GM21576 (cell line): ENCODE data around the gene ATXN7L3B.
A peak's percentile ranks its signal among the peaks of the same experiment; 100 is the strongest.
"Not testable (repeated sequence)": the region's sequence is repeated elsewhere in the genome, so short reads cannot be mapped to it uniquely, and the experiment has no call there.

Source experiments
- ATAC-seq: cut with Tn5 transposase; IDR thresholded peaks from one replicate; pipeline ENCODE4 v1.9.1; 2021; ENCODE audit warnings: mild to moderate bottlenecking, moderate library complexity; ENCODE audit not compliant: unreplicated experiment

Gene ATXN7L3B

GRCh38 chr12:74537707-74538385 lies at the start of gene ATXN7L3B:
Gene ATXN7L3B (plus strand): TSS chr12:74537835. CDS start chr12:74538113, 278 bp downstream.
- peak; percentile 95 for ATAC-seq

GRCh38 chr12:74488134-74488533 lies 49.5 kb upstream of the ATXN7L3B start:
- peak; percentile 41 for ATAC-seq

GRCh38 chr12:74489543-74489942 lies 48.1 kb upstream of the ATXN7L3B start:
- no peak for ATAC-seq

GRCh38 chr12:74490390-74491064 lies 47.1 kb upstream of the ATXN7L3B start:
- ATAC-seq = peak; percentile 89

- ATAC-seq = no peak
Observed at GRCh38 chr12:74491374-74491773, 46.3 kb upstream of the ATXN7L3B start.

- ATAC-seq = no peak
Observed at GRCh38 chr12:74499192-74499591, 38.4 kb upstream of the ATXN7L3B start.

GRCh38 chr12:74508873-74509657 lies 28.6 kb upstream of the ATXN7L3B start:
- not testable (repeated sequence) for ATAC-seq

- ATAC-seq = no peak
Observed at GRCh38 chr12:74509886-74510285, 27.7 kb upstream of the ATXN7L3B start.

GRCh38 chr12:74514098-74514872 lies 23.4 kb upstream of the ATXN7L3B start:
- ATAC-seq = no peak

- ATAC-seq = no peak
Observed at GRCh38 chr12:74515849-74516248, 21.8 kb upstream of the ATXN7L3B start.

- no peak for ATAC-seq
Observed at GRCh38 chr12:74526535-74526934, 11.1 kb upstream of the ATXN7L3B start.

- ATAC-seq = no peak
Observed at GRCh38 chr12:74527491-74527890, 10.1 kb upstream of the ATXN7L3B start.

- ATAC-seq = no peak
Observed at GRCh38 chr12:74530676-74531075, 7.0 kb upstream of the ATXN7L3B start.

- ATAC-seq = no peak
Observed at GRCh38 chr12:74535536-74535935, 2.1 kb upstream of the ATXN7L3B start.

- ATAC-seq = peak; percentile 56
Observed at GRCh38 chr12:74537126-74537706, 419 bp upstream of the ATXN7L3B start.

- ATAC-seq = peak; percentile 27
Observed at GRCh38 chr12:74538491-74539258, 1.0 kb downstream of the ATXN7L3B start.

GRCh38 chr12:74539261-74539660 lies 1.6 kb downstream of the ATXN7L3B start:
- ATAC-seq = no peak

GRCh38 chr12:74539765-74540526 lies 2.3 kb downstream of the ATXN7L3B start:
- no peak for ATAC-seq

GRCh38 chr12:74541074-74541473 lies 3.4 kb downstream of the ATXN7L3B start:
- ATAC-seq = no peak
